Uterus (tissue), 4 donors: ENCODE data around the gene SERTM1. TPM values are rescaled to one million over a fixed set of nuclear protein-coding genes. Genes with fewer than 3 reads are reported as not detected.

Source experiments
- DNase-seq, 2 donors: peaks; one replicate each; pipeline ENCODE4 v3.0.0-alpha.2; 2019 to 2020
- H3K27ac ChIP-seq, 2 donors: fragments of 200-600 bp; sonication (generic); 1 replicate in 1 of 2; 2 replicates in 1 of 2; pipeline ENCODE4 v1.5.1; 2016 to 2018
- H3K27me3 ChIP-seq, 2 donors: fragments of 200-600 bp; sonication (generic); one replicate each; pipeline ENCODE4 v1.5.1; 2018 to 2019; ENCODE audit warnings: control low read depth in 1 of 2
- H3K36me3 ChIP-seq, 2 donors: fragments of 200-600 bp; sonication (generic); one replicate each; pipeline ENCODE4 v1.5.1; 2019; ENCODE audit warnings: control low read depth in 1 of 2
- H3K4me1 ChIP-seq, 2 donors: fragments of 200-600 bp; sonication (generic); one replicate each; pipeline ENCODE4 v1.5.1; 2018 to 2019; ENCODE audit warnings: control low read depth in 1 of 2
- H3K4me3 ChIP-seq, 2 donors: fragments of 200-600 bp; sonication (generic); 1 replicate in 1 of 2; 2 replicates in 1 of 2; pipeline ENCODE4 v1.5.1; 2018 to 2019; ENCODE audit warnings: mild to moderate bottlenecking in 1 of 2
- H3K9me3 ChIP-seq, 2 donors: fragments of 200-600 bp; sonication (generic); one replicate each; pipeline ENCODE4 v1.5.1; 2019; ENCODE audit warnings: control low read depth in 1 of 2
- POLR2A ChIP-seq, 2 donors: fragments of 450-650 bp; IDR thresholded peaks; one replicate each; pipeline ENCODE4 v1.6.1; 2016; ENCODE audit warnings: antibody characterized with exemption in 2 of 2, mild to moderate bottlenecking in 1 of 2, moderate library complexity in 1 of 2
- intact Hi-C: fragments of 100-400 bp; cut with DNase I; formaldehyde crosslinking; loops from one replicate; pipeline ENCODE4 v1.15.1; 2023; ENCODE audit warnings: low total_unique reads
- total RNA-seq, 4 donors: library from RNA; depleted of rRNA in 3 of 4; stranded (reverse); fragments of >200 nt in 3 of 4; gene quantifications; one replicate each; pipeline versions ENCODE4 v1.1.0 to v1.2.4, GENCODE V29; 2014 to 2023
- TF ChIP-seq, protein P1 (sequence below), 4 experiments: fragments of 200-600 bp in 2 of 4; fragments of 450-650 bp in 2 of 4; sonication (generic) in 2 of 4; IDR thresholded peaks; one replicate each; pipeline ENCODE4 v1.5.1; 2016 to 2019; ENCODE audit warnings: antibody characterized with exemption in 4 of 4, mild to moderate bottlenecking in 2 of 4, moderate library complexity in 1 of 4
- donor health status: DM: yes; HTN: yes; CAD: no.

Gene SERTM1
- total RNA-seq, 4 donors from 2014 or later, result 3.1 to 54.1 (median 33.0) TPM

DNA sequence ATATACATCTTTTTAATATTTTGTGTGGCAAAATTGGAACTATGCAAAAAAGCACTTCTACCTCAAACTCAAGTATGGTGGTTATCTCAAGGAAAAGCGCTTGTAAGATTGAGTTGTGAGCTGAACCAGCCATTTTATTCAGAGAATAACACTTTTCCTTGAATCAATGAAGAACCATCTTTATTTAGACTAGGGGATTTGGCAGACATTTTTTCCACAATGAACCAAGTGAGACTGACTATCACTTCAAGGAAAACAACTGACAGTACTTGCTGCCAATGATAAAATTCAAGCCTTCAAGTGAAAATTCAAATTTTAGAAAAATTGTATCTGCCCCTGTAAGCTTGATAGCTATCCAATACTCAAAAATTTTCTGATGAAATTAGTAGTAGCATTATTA, 23.2 kb upstream of the SERTM1 start:
- intact Hi-C loops, result no loop called here
- H3K9me3 ChIP-seq, result no peaks in the 10 kb centered on the region
- TF ChIP-seq, protein P1, sequence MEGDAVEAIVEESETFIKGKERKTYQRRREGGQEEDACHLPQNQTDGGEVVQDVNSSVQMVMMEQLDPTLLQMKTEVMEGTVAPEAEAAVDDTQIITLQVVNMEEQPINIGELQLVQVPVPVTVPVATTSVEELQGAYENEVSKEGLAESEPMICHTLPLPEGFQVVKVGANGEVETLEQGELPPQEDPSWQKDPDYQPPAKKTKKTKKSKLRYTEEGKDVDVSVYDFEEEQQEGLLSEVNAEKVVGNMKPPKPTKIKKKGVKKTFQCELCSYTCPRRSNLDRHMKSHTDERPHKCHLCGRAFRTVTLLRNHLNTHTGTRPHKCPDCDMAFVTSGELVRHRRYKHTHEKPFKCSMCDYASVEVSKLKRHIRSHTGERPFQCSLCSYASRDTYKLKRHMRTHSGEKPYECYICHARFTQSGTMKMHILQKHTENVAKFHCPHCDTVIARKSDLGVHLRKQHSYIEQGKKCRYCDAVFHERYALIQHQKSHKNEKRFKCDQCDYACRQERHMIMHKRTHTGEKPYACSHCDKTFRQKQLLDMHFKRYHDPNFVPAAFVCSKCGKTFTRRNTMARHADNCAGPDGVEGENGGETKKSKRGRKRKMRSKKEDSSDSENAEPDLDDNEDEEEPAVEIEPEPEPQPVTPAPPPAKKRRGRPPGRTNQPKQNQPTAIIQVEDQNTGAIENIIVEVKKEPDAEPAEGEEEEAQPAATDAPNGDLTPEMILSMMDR (IDR thresholded peaks at IDR 0.05), result no peak
- TF ChIP-seq POLR2A (IDR thresholded peaks at IDR 0.05), result no peak
- no peaks in the 10 kb centered on the region for H3K4me1 ChIP-seq
- H3K27me3 ChIP-seq, result no peaks in the 10 kb centered on the region
- no peak for DNase-seq
- H3K4me3 ChIP-seq, result no peak overlapping the region
- H3K27ac ChIP-seq, result no peak overlapping the region
- no peaks in the 10 kb centered on the region for H3K36me3 ChIP-seq

GRCh38 chr13:36665630-36666029, 8.2 kb upstream of the SERTM1 start:
- Histone ChIP-seq H3K36me3 (no peaks in the 10 kb centered on the region), H3K9me3 (no peaks in the 10 kb centered on the region), H3K27me3 (peaks cover 0 to 7% of the 10 kb centered on the region in 2 donors), H3K4me1 (peaks cover 0 to 11% of the 10 kb centered on the region in 2 donors), H3K4me3 (no peak overlapping the region), H3K27ac (peak overlapping the region in 1 of 2 donors; percentile 70)
- intact Hi-C loops, result no loop called here
- DNase-seq, result no peak
- TF ChIP-seq, protein P1 (IDR thresholded peaks at IDR 0.05), result no peak
- TF ChIP-seq POLR2A (IDR thresholded peaks at IDR 0.05), result no peak

DNA sequence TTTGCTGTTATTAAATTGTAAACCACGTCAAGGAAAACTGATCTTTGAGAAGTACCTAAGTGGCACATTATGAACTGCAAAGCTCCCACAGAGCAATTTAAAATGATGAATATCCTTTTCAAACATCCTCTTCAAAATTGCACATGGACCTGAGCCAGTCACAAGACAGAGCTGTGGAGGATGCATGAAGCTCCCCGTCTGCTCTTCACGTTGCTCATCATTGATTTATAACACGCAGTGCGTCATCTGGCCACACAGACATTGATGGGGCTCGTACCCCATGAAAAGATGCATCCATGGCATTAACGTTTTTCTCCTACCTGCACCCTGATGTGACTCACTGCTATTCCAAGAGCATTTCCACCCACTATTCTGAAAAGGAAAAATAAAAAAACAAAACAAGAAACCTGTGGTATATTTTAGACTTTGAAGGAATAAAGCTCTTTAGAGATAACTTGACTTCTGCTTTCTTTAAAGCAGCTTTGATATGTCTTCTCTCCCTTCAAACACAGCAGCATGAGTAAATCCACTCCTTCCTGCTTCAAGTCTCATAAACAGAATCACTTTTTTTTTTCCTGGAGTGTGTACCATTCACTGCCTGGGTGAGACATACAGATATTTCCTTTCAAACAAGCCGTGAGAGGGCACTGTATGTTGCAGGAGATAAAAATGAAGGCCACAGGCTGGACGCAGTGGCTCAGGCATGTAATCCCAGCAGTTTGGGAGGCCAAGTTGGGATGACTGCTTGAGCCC, 7.2 kb upstream of the SERTM1 start:
- intact Hi-C loops, result no loop called here
- TF ChIP-seq, protein P1 (IDR thresholded peaks at IDR 0.05), result no peak
- TF ChIP-seq POLR2A (IDR thresholded peaks at IDR 0.05), result no peak
- H3K36me3 ChIP-seq, result no peaks in the 10 kb centered on the region

GRCh38 chr13:36668316-36668715, 5.5 kb upstream of the SERTM1 start:
- intact Hi-C loops, result no loop called here
- H3K36me3 ChIP-seq, result no peaks in the 10 kb centered on the region
- H3K27ac ChIP-seq, result no peak overlapping the region
- no peaks in the 10 kb centered on the region for H3K9me3 ChIP-seq
- H3K4me1 ChIP-seq, result peaks cover 0 to 11% of the 10 kb centered on the region in 2 donors
- no peaks in the 10 kb centered on the region for H3K27me3 ChIP-seq
- DNase-seq, result no peak
- TF ChIP-seq, protein P1 (IDR thresholded peaks at IDR 0.05), result no peak
- no peak for TF ChIP-seq POLR2A (IDR thresholded peaks at IDR 0.05)
- no peak overlapping the region for H3K4me3 ChIP-seq

More for the DNA sequence above, 7.2 kb upstream of the SERTM1 start:
- Histone ChIP-seq H3K27me3 (peaks cover 0 to under 1% of the 10 kb centered on the region in 2 donors), H3K9me3 (no peaks in the 10 kb centered on the region), H3K4me1 (peaks cover 0 to 11% of the 10 kb centered on the region in 2 donors), H3K27ac (peak overlapping the region; percentile 68 to 70), H3K4me3 (no peak overlapping the region)
- peak; percentile 60 to 83 for DNase-seq

DNA sequence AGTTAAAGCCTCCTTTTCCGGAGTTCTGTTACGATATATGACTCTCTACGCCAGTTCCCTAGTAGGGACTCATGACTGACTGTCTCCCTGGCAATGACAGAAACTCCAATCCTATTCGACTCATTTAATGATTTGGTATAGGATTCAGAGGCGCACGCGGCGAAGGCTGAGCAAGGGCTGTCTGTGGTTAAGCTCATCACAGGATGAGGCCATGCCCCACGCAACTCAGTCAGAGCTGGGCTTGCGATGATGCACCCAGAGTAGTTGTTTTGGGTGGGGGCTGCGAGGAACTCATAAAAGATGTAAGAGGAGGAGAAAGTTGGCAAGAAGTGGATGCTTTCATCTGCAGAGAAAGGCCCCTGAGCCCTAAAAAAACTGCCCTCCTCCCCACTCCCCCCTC, 468 bp upstream of the SERTM1 start:
- Histone ChIP-seq H3K27ac (peak overlapping the region in 1 of 2 donors; percentile 72), H3K4me1 (no peaks in the 10 kb centered on the region), H3K36me3 (no peaks in the 10 kb centered on the region), H3K9me3 (no peaks in the 10 kb centered on the region), H3K4me3 (peak overlapping the region; percentile 58 to 66), H3K27me3 (no peaks in the 10 kb centered on the region)
- intact Hi-C loops, result no loop called here
- TF ChIP-seq, protein P1 (IDR thresholded peaks at IDR 0.05), result no peak
- TF ChIP-seq POLR2A (IDR thresholded peaks at IDR 0.05), result no peak
- no peak for DNase-seq
